MCF 10A (cell line): Measurements from ENCODE around the gene SLC31A2. TPM values are rescaled to one million over a fixed set of nuclear protein-coding genes. Genes with fewer than 3 reads are reported as not detected.

ENCODE experiments used
- BruUV-seq: library from RNA; stranded (reverse); fragments of 400-500 nt; replicated peaks from 2 replicates; lab custom pipeline; 2021; lab: Mats Ljungman, UMichigan
- CTCF ChIA-PET: fragments of 300-600 bp; sonication (Branson Sonifier 250); formaldehyde crosslinking; extraction: SDS; loops from one replicate; lab custom pipeline; 2021; ENCODE audit warnings: antibody characterized with exemption, inconsistent platforms; lab: Yijun Ruan, JAX
- POLR2A ChIA-PET: fragments of 300-600, 350-650 bp; sonication (Branson Sonifier 250); formaldehyde crosslinking; extraction: SDS; loops from one replicate; lab custom pipeline; 2020; ENCODE audit warnings: antibody characterized with exemption, inconsistent platforms; lab: Yijun Ruan, JAX
- DNase-seq: peaks from one replicate; pipeline ENCODE4 v3.0.0-alpha.2; 2018; ENCODE audit not compliant: unreplicated experiment
- H3K27ac Mint-ChIP-seq: one replicate; pipeline ENCODE4 v1.8.0; 2022; ENCODE audit warnings: mild to moderate bottlenecking, low read depth, mixed read lengths; ENCODE audit not compliant: unreplicated experiment
- H3K27me3 Mint-ChIP-seq: one replicate; pipeline ENCODE4 v1.8.0; 2022; ENCODE audit warnings: mixed read lengths; ENCODE audit not compliant: insufficient read depth, unreplicated experiment
- H3K36me3 Mint-ChIP-seq: one replicate; pipeline ENCODE4 v1.8.0; 2022; ENCODE audit warnings: mild to moderate bottlenecking, moderate library complexity, mixed read lengths; ENCODE audit not compliant: insufficient read depth, unreplicated experiment
- H3K4me1 Mint-ChIP-seq: one replicate; pipeline ENCODE4 v1.8.0; 2022; ENCODE audit warnings: mixed read lengths; ENCODE audit not compliant: insufficient read depth, unreplicated experiment
- H3K4me3 Mint-ChIP-seq: one replicate; pipeline ENCODE4 v1.8.0; 2022; ENCODE audit warnings: mild to moderate bottlenecking, moderate library complexity, mixed read lengths; ENCODE audit not compliant: unreplicated experiment
- H3K9me3 Mint-ChIP-seq: one replicate; pipeline ENCODE4 v1.8.0; 2022; ENCODE audit warnings: mixed read lengths; ENCODE audit not compliant: unreplicated experiment
- intact Hi-C: fragments of 100-400 bp; cut with micrococcal nuclease; formaldehyde crosslinking; loops from 2 replicates; pipeline ENCODE4 v1.14.1; 2022
- total RNA-seq: library from RNA; stranded (reverse); gene quantifications from 2 replicates; pipeline ENCODE4 v1.2.3, GENCODE V29; 2022
- TF ChIP-seq, protein P1 (sequence below): fragments of 200-600 bp; IDR thresholded peaks from one replicate; pipeline ENCODE4 v1.8.0; 2022; ENCODE audit warnings: antibody characterized with exemption, mild to moderate bottlenecking; ENCODE audit not compliant: unreplicated experiment

The SLC31A2 gene
- total RNA-seq, 1 experiment from 2014 or later, result 16.1 TPM

GRCh38 chr9:113173341-113173740, 22.5 kb downstream of the SLC31A2 start:
- H3K4me1 Mint-ChIP-seq, result no peaks in the 10 kb centered on the region
- CTCF ChIA-PET, result interaction anchor here (0.6 to 1.7 kb wide), 7 partner anchors 8 to 254 kb away, joined by 3 to 6 read pairs (median 3); no protein-coding TSS in a partner anchor

DNA sequence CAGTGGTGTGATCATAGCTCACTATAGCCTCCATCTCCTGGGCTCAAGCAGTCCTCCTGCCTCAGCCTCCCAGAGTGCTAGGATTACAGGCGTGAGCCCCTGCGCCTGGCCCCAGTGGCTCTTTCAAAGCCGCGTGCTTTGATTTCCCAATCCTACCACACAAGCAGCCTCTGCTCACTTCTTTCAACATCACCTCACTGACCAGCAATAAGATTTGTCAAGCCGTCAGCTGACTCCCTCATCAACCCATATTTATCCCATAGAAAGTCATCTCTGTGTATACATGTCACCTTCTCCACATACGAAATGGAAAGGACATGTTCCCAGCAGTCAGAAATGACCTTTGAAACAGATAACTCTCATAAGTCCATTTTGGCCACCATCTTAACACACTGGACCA, 26.0 kb downstream of the SLC31A2 start:
- intact Hi-C loops, result no loop called here
- H3K27me3 Mint-ChIP-seq, result no peaks in the 10 kb centered on the region
- CTCF ChIA-PET, result interaction anchor here (0.5 to 0.7 kb wide), 3 partner anchors 98 to 1102 kb away, joined by 3 to 4 read pairs (median 3); partner anchors contain the start of gene CDC26
- no peak for DNase-seq
- no peaks in the 10 kb centered on the region for H3K9me3 Mint-ChIP-seq
- POLR2A ChIA-PET, result interaction anchor here (1.0 kb wide), 1 partner anchor 45 kb away, joined by 3 read pairs; the partner anchor contains the start of gene SLC31A1
- no peak overlapping the region for H3K27ac Mint-ChIP-seq
- no TSS peak for BruUV-seq
- H3K4me1 Mint-ChIP-seq, result no peaks in the 10 kb centered on the region
- TF ChIP-seq, protein P1, sequence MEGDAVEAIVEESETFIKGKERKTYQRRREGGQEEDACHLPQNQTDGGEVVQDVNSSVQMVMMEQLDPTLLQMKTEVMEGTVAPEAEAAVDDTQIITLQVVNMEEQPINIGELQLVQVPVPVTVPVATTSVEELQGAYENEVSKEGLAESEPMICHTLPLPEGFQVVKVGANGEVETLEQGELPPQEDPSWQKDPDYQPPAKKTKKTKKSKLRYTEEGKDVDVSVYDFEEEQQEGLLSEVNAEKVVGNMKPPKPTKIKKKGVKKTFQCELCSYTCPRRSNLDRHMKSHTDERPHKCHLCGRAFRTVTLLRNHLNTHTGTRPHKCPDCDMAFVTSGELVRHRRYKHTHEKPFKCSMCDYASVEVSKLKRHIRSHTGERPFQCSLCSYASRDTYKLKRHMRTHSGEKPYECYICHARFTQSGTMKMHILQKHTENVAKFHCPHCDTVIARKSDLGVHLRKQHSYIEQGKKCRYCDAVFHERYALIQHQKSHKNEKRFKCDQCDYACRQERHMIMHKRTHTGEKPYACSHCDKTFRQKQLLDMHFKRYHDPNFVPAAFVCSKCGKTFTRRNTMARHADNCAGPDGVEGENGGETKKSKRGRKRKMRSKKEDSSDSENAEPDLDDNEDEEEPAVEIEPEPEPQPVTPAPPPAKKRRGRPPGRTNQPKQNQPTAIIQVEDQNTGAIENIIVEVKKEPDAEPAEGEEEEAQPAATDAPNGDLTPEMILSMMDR, result no peak
- peaks cover 84% of the 10 kb centered on the region for H3K36me3 Mint-ChIP-seq
- H3K4me3 Mint-ChIP-seq, result no peak overlapping the region

More at GRCh38 chr9:113173341-113173740, 22.5 kb downstream of the SLC31A2 start:
- intact Hi-C loops, result no loop called here
- Mint-ChIP-seq H3K4me3 (no peak overlapping the region), H3K27ac (no peak overlapping the region), H3K27me3 (no peaks in the 10 kb centered on the region), H3K36me3 (peaks cover 88% of the 10 kb centered on the region), H3K9me3 (no peaks in the 10 kb centered on the region)
- TF ChIP-seq, protein P1, result no peak
- POLR2A ChIA-PET, result interaction anchor here (1.4 to 2.2 kb wide), 2 partner anchors 9 to 48 kb away, joined by 4 to 8 read pairs; partner anchors contain the start of genes FKBP15 and SLC31A1
- no peak for DNase-seq
- BruUV-seq, result no TSS peak

DNA sequence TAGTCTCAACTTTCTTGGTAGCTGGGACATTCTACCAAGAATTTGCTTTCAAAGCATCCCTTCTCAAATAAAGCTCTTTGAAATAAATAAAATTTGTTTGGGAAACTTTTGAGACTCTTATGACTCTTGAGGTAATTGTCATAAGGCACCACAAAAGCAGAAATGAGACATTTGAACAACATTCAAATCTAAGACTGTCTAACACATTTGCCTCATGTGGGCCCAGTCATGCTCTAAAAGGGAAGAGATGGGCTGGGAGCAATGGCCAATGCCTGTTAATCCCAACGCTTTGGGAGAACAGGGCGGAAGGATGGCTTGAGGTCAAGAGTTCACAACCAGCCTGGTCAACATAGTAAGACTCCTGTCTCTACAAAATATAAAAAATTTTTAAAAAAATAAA, 26.4 kb downstream of the SLC31A2 start:
- Mint-ChIP-seq H3K4me1 (no peaks in the 10 kb centered on the region), H3K9me3 (no peaks in the 10 kb centered on the region), H3K27ac (no peak overlapping the region), H3K4me3 (no peak overlapping the region), H3K36me3 (peaks cover 84% of the 10 kb centered on the region), H3K27me3 (no peaks in the 10 kb centered on the region)
- no peak for DNase-seq
- no TSS peak for BruUV-seq
- CTCF ChIA-PET, result interaction anchor here (0.6 to 0.7 kb wide), 2 partner anchors 98 to 149 kb away, joined by 3 read pairs; partner anchors contain the start of gene CDC26
- POLR2A ChIA-PET, result interaction anchor here (1.0 kb wide), 1 partner anchor 44 kb away, joined by 3 read pairs; the partner anchor contains the start of gene SLC31A1
- TF ChIP-seq, protein P1, result no peak
- intact Hi-C loops, result no loop called here

DNA sequence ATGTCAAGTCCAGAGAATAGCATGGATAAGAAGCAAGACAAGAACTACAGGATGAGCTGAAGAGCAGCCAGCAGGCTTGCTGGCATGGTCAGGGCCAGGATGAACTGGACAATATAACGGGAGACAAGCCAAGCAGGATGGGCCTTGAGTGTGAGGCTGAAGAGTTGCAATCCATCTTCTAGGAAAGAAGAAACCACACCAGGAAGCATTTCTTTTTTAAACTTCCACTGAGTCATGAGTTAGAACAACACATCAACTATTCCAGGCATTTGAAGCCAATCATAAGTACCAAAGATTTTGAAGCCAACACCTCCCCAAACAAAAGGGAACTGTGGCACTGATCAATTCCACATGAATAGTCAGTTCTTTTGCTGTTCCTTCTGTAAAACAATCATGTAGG, 27.3 kb downstream of the SLC31A2 start:
- peaks cover 84% of the 10 kb centered on the region for H3K36me3 Mint-ChIP-seq
- no TSS peak for BruUV-seq
- H3K9me3 Mint-ChIP-seq, result no peaks in the 10 kb centered on the region
- TF ChIP-seq, protein P1, result no peak
- POLR2A ChIA-PET, result interaction anchor here (1.1 to 2.7 kb wide), 2 partner anchors 13 to 42 kb away, joined by 3 to 9 read pairs; no protein-coding TSS in a partner anchor
- no peak overlapping the region for H3K4me3 Mint-ChIP-seq
- intact Hi-C loops, result no loop called here
- no peak for DNase-seq
- H3K4me1 Mint-ChIP-seq, result no peaks in the 10 kb centered on the region
- H3K27ac Mint-ChIP-seq, result no peak overlapping the region
- CTCF ChIA-PET, result no interaction called here
- H3K27me3 Mint-ChIP-seq, result no peaks in the 10 kb centered on the region
